ENCODE measurements around the gene PLEKHN1.

The PLEKHN1 gene

GRCh38 chr1:962381-963300 lies 3.6 kb upstream of the PLEKHN1 start:
- no peak for DNase-seq (ENCODE audit: low spot score)

- DNase-seq (ENCODE audit: low spot score): no peak
Measured at GRCh38 chr1:963301-963651, 3.0 kb upstream of the PLEKHN1 start.

- no peak for DNase-seq (ENCODE audit: low spot score)
Measured at GRCh38 chr1:963746-964525, 2.3 kb upstream of the PLEKHN1 start.

GRCh38 chr1:964691-965525 lies 1.4 kb upstream of the PLEKHN1 start:
- no peak for DNase-seq (ENCODE audit: low spot score)

- DNase-seq (ENCODE audit: low spot score): no peak
Measured at GRCh38 chr1:965526-966134, 652 bp upstream of the PLEKHN1 start.

- DNase-seq (ENCODE audit: low spot score): peak; percentile 80
Measured at GRCh38 chr1:966704-967300, 520 bp downstream of the PLEKHN1 start.

- no peak for DNase-seq (ENCODE audit: low spot score)
Measured at GRCh38 chr1:967466-968343, 1.4 kb downstream of the PLEKHN1 start.

- no peak for DNase-seq (ENCODE audit: low spot score)
Measured at GRCh38 chr1:969260-969855, 3.1 kb downstream of the PLEKHN1 start.

- DNase-seq (ENCODE audit: low spot score): no peak
Measured at GRCh38 chr1:970242-970972, 4.1 kb downstream of the PLEKHN1 start.

- DNase-seq (ENCODE audit: low spot score): no peak
Measured at GRCh38 chr1:970973-971730, 4.9 kb downstream of the PLEKHN1 start.

GRCh38 chr1:971751-972506 lies 5.6 kb downstream of the PLEKHN1 start:
- DNase-seq (ENCODE audit: low spot score): no peak

GRCh38 chr1:972726-973458 lies 6.6 kb downstream of the PLEKHN1 start:
- no peak for DNase-seq (ENCODE audit: low spot score)

GRCh38 chr1:973459-974292 lies 7.4 kb downstream of the PLEKHN1 start:
- no peak for DNase-seq (ENCODE audit: low spot score)

- DNase-seq (ENCODE audit: low spot score): no peak
Measured at GRCh38 chr1:974293-974640, 8.0 kb downstream of the PLEKHN1 start.

- no peak for DNase-seq (ENCODE audit: low spot score)
Measured at GRCh38 chr1:974687-975328, 8.5 kb downstream of the PLEKHN1 start.

- no peak for DNase-seq (ENCODE audit: low spot score)
Measured at GRCh38 chr1:975365-975764, 9.1 kb downstream of the PLEKHN1 start.

Data from LoVo (cell line).